HFFc6 (cell line): ENCODE data around the gene MAPRE2. TPM values are rescaled to one million over a fixed set of nuclear protein-coding genes. Genes with fewer than 3 reads are reported as not detected.

Source experiments
- DNase-seq: peaks from one replicate; pipeline ENCODE4 v3.0.0-alpha.2; 2018
- H3K27ac Mint-ChIP-seq: 2 replicates; pipeline ENCODE4 v1.8.0; 2020; ENCODE audit warnings: mild to moderate bottlenecking, mixed read lengths
- H3K27me3 Mint-ChIP-seq: 2 replicates; pipeline ENCODE4 v1.8.0; 2021; ENCODE audit warnings: mild to moderate bottlenecking, moderate library complexity, mixed read lengths; ENCODE audit not compliant: insufficient read depth
- H3K36me3 Mint-ChIP-seq: 2 replicates; pipeline ENCODE4 v1.8.0; 2021; ENCODE audit warnings: low read depth, mixed read lengths
- H3K4me1 Mint-ChIP-seq: 2 replicates; pipeline ENCODE4 v1.8.0; 2020; ENCODE audit warnings: low read depth, mixed read lengths
- H3K4me3 Mint-ChIP-seq: 2 replicates; pipeline ENCODE4 v1.8.0; 2020; ENCODE audit warnings: mild to moderate bottlenecking, moderate library complexity, mixed read lengths
- H3K9me3 Mint-ChIP-seq: 2 replicates; pipeline ENCODE4 v1.8.0; 2020; ENCODE audit warnings: mild to moderate bottlenecking, mixed read lengths
- total RNA-seq, 6 experiments: library from RNA; stranded (reverse); fragmentation: NEBNext Ultra II Directional; extraction: Animal tissue kit (Norgen Biotek cat#: 25700); gene quantifications; 2 replicates in 1 of 6; 3 replicates in 5 of 6; pipeline ENCODE4 v1.2.3, GENCODE V29; 2021
- TF ChIP-seq, protein P1 (sequence below): fragments of 200-600 bp; sonication (generic); IDR thresholded peaks from 2 replicates; pipeline ENCODE4 v1.5.0; 2021; ENCODE audit warnings: antibody characterized with exemption, mild to moderate bottlenecking

The MAPRE2 gene
- total RNA-seq, 6 experiments from 2014 or later: 22.4 to 39.1 (median 24.4) TPM

DNA sequence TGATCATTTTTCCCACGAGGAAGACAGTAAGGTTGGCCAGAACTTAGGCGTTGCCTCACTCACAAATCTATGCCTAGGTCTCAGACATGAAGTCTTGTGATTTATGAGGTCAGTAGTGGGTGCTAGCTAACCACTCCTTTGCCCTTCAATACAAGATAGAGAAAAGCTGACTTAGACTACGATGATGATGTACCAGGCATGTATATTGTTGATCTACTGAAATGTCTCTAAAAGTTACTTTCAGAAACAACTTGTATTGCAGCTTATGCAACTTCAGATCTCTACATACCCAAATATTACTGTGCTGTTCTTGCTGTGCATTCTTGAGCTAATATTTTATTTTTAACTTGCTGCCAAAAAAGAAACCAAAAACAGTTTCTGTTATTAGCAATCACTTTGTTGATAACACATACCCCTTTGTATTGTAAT is 30.6 kb downstream of the MAPRE2 start:
- TF ChIP-seq, protein P1, sequence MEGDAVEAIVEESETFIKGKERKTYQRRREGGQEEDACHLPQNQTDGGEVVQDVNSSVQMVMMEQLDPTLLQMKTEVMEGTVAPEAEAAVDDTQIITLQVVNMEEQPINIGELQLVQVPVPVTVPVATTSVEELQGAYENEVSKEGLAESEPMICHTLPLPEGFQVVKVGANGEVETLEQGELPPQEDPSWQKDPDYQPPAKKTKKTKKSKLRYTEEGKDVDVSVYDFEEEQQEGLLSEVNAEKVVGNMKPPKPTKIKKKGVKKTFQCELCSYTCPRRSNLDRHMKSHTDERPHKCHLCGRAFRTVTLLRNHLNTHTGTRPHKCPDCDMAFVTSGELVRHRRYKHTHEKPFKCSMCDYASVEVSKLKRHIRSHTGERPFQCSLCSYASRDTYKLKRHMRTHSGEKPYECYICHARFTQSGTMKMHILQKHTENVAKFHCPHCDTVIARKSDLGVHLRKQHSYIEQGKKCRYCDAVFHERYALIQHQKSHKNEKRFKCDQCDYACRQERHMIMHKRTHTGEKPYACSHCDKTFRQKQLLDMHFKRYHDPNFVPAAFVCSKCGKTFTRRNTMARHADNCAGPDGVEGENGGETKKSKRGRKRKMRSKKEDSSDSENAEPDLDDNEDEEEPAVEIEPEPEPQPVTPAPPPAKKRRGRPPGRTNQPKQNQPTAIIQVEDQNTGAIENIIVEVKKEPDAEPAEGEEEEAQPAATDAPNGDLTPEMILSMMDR: no peak
- peaks cover 6% of the 10 kb centered on the region; the same call in 1 of the 2 replicates for H3K36me3 Mint-ChIP-seq
- no peak overlapping the region for H3K27ac Mint-ChIP-seq

DNA sequence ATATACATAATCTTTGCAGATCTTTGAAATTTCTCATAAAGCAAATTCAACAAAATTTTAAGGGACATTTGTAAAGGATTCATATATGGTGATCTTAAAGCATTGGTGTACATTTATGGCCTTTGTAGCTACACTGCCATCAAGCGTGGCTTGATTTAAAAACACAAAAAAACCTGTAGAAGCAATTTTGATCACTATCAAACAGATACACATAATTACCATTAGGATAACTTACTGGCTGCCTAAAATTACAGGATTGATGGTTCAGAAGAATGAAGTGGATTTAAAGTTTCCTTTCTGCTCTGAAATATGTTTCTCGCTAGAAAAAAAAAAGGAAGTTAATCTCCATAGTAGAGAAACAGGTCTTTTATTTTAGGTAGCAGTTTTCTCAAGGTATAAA is 31.4 kb downstream of the MAPRE2 start:
- Mint-ChIP-seq H3K36me3 (peaks cover 6% of the 10 kb centered on the region; the same call in 1 of the 2 replicates), H3K9me3 (no peaks in the 10 kb centered on the region), H3K4me3 (no peak overlapping the region), H3K4me1 (peaks cover 43% of the 10 kb centered on the region), H3K27ac (no peak overlapping the region; the same call in 1 of the 2 replicates), H3K27me3 (no peaks in the 10 kb centered on the region)
- TF ChIP-seq, protein P1: no peak
- DNase-seq: no peak

More for the DNA sequence above, 30.6 kb downstream of the MAPRE2 start:
- peaks cover 36% of the 10 kb centered on the region for H3K4me1 Mint-ChIP-seq
- no peak for DNase-seq
- H3K9me3 Mint-ChIP-seq: no peaks in the 10 kb centered on the region
- no peaks in the 10 kb centered on the region for H3K27me3 Mint-ChIP-seq
- H3K4me3 Mint-ChIP-seq: no peak overlapping the region

DNA sequence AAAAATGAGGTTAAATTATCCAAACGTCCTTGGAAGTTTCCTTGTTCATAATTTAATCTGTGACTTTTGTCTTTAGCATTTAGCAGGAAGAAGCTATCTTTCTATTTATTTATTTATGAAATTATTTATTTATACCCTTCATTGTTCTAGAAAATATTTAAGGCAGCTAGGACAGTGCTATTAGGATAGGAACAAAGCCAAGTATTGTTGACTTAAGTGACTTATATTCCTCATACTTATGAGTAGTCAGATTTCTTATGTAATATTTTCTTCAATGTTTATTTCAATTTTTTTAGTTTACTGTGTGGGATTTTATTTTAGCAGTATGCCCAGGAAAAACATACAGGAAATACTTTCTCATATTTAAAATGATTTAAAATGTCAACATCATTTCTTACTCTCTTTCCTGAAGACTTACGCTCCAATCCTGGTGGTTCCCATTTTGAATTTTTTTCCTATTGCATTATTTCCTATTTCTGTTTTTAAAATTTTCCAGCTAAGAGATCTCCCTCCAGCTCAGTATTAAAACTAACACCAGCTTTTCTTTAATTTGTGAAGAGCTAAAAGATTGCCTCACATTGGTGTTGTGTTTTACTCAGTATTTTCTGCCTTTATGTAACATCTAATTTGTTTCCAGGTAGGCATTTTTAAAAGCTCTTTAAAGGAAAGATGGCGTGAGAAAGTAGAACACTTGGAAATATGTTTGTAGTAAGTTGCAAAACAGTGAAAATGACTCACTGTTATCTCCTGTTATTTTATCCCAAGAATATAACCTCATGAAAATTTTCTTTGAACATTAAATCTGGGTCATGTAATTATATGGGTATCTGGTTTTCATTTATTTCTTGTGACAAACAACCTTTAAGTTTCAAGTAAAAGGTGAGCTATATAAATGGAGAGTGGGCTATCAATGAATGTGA is 32.2 kb downstream of the MAPRE2 start:
- H3K36me3 Mint-ChIP-seq: peaks cover 6% of the 10 kb centered on the region; the same call in 1 of the 2 replicates
- H3K27me3 Mint-ChIP-seq: no peaks in the 10 kb centered on the region
- H3K27ac Mint-ChIP-seq: peak overlapping the region; percentile 38; the same call in 1 of the 2 replicates
- H3K9me3 Mint-ChIP-seq: no peaks in the 10 kb centered on the region
- no peak overlapping the region for H3K4me3 Mint-ChIP-seq
- H3K4me1 Mint-ChIP-seq: peaks cover 43% of the 10 kb centered on the region
- no peak for DNase-seq
- TF ChIP-seq, protein P1: no peak

DNA sequence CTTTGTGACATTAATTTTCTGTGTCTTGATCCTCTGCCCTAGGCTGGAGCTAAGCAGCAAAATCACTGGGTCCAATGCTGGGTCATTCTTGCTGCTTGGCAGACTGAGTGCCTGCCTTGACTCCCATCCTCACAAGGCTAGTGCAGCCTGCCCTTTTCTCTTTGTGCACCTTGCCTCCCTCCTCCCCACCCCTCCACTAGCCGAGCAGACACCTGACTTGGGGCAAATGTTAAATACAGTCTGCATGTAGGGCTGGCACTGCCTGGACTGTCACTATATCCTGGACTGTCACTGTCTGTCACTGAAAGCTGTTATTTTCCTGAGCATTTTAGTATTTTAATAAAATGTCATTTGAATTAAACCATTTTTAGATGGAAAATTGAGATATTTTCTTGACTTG is 33.4 kb downstream of the MAPRE2 start:
- no peaks in the 10 kb centered on the region for H3K9me3 Mint-ChIP-seq
- H3K36me3 Mint-ChIP-seq: peaks cover 6% of the 10 kb centered on the region; the same call in 1 of the 2 replicates
- peaks cover 43% of the 10 kb centered on the region for H3K4me1 Mint-ChIP-seq
- no peak overlapping the region for H3K4me3 Mint-ChIP-seq
- TF ChIP-seq, protein P1: no peak
- H3K27ac Mint-ChIP-seq: no peak overlapping the region
- no peaks in the 10 kb centered on the region for H3K27me3 Mint-ChIP-seq
- DNase-seq: no peak

- Mint-ChIP-seq H3K4me1 (peaks cover 43% of the 10 kb centered on the region), H3K9me3 (no peaks in the 10 kb centered on the region), H3K36me3 (peaks cover 6% of the 10 kb centered on the region; the same call in 1 of the 2 replicates), H3K27ac (no peak overlapping the region), H3K27me3 (no peaks in the 10 kb centered on the region), H3K4me3 (no peak overlapping the region)
- no peak for DNase-seq
- TF ChIP-seq, protein P1: no peak
These were observed 33.9 kb downstream of the MAPRE2 start for GRCh38 chr18:35075132-35075531.
